Heart left ventricle (tissue), 16 donors: ENCODE data around the gene SGPL1. TPM values are rescaled to one million over a fixed set of nuclear protein-coding genes. Genes with fewer than 3 reads are reported as not detected.

Experiments used
- ATAC-seq, 4 donors: fragments of 200-7000 bp; cut with Tn5 transposase; one replicate each; pipeline ENCODE4 v1.9.1; 2020 to 2022; ENCODE audit warnings: moderate library complexity in 4 of 4, mild to moderate bottlenecking in 3 of 4, moderate number of reproducible peaks in 1 of 4
- DNase-seq, 5 donors: peaks; one replicate each; pipeline ENCODE4 v3.0.0-alpha.2; 2020
- H3K27ac ChIP-seq, 12 donors: fragments of 200-600 bp; sonication (generic) in 4 of 12; one replicate each; pipeline versions ENCODE4 v1.5.0 to v1.8.0; 2016 to 2022; ENCODE audit warnings: mild to moderate bottlenecking in 2 of 12
- H3K27me3 ChIP-seq, 9 donors: fragments of 200-600 bp; sonication (generic) in 2 of 9; one replicate each; pipeline versions ENCODE4 v1.5.1 to v1.8.0; 2016 to 2022; ENCODE audit warnings: mild to moderate bottlenecking in 3 of 9
- H3K36me3 ChIP-seq, 9 donors: fragments of 200-600 bp; sonication (generic) in 2 of 9; one replicate each; pipeline versions ENCODE4 v1.5.0 to v1.8.0; 2018 to 2022; ENCODE audit warnings: mild to moderate bottlenecking in 2 of 9
- H3K4me1 ChIP-seq, 12 donors: fragments of 200-600 bp; sonication (generic) in 4 of 12; one replicate each; pipeline versions ENCODE4 v1.5.0 to v1.8.0; 2016 to 2022; ENCODE audit warnings: mild to moderate bottlenecking in 3 of 12
- H3K4me3 ChIP-seq, 12 donors: fragments of 200-600 bp; sonication (generic) in 4 of 12; one replicate each; pipeline versions ENCODE4 v1.5.0 to v1.8.0; 2017 to 2022; ENCODE audit warnings: mild to moderate bottlenecking in 9 of 12, moderate library complexity in 4 of 12
- H3K9me3 ChIP-seq, 12 donors: fragments of 200-600 bp; sonication (generic) in 4 of 12; one replicate each; pipeline versions ENCODE4 v1.5.0 to v1.8.0; 2016 to 2022; ENCODE audit warnings: mild to moderate bottlenecking in 1 of 12
- POLR2A ChIP-seq, 2 donors: fragments of 450-650 bp; IDR thresholded peaks; one replicate each; pipeline ENCODE4 v1.6.1; 2017; ENCODE audit warnings: antibody characterized with exemption in 2 of 2, mild to moderate bottlenecking in 2 of 2, moderate library complexity in 2 of 2
- WGBS, 4 donors: extraction: QIAGEN DNeasy Blood & Tissue Kit in 2 of 4; methylation state at CpG; one replicate each; pipeline versions ENCODE4 v1.1.5 to v1.1.7; 2013 to 2018; 5-methylcytosine and 5-hydroxymethylcytosine counted together
- intact Hi-C, 10 donors: fragments of 100-400 bp; cut with DNase I; formaldehyde crosslinking; loops; one replicate each; pipeline versions ENCODE4 v1.11.1 to v1.14.2; 2022
- polyA plus RNA-seq, 2 donors: library from polyadenylated mRNA; stranded (reverse); fragments of 200-250 nt; gene quantifications; one replicate each; pipeline ENCODE4 v1.2.3, GENCODE V29; 2013
- total RNA-seq, 9 donors: library from RNA; depleted of rRNA in 2 of 9; stranded (reverse); fragments of >200 nt in 2 of 9; fragmentation: NEBNext Ultra II Directional in 3 of 9; extraction: Animal tissue kit (Norgen Biotek cat#: 25700) in 3 of 9; gene quantifications; one replicate each; pipeline versions ENCODE4 v1.1.0 to v1.2.4, GENCODE V29; 2016 to 2023
- TF ChIP-seq, protein P1 (sequence below), 12 donors: fragments of 200-600 bp; sonication (generic) in 4 of 12; IDR thresholded peaks; one replicate each; pipeline versions ENCODE4 v1.5.0 to v1.8.0; 2018 to 2022; ENCODE audit warnings: antibody characterized with exemption in 12 of 12, mild to moderate bottlenecking in 5 of 12
- donor health status: ischemic (EF 13 %, LVEDD 7.1; RV severe dilation, severe dysfunction).
- donor health status: healthy with polysubstance abuse.
- donor health status: DM: no; HTN: yes; CAD: no.
- donor health status: DM: no; HTN: no; CAD: no.
- donor health status: ischemic (EF 25% LVEDD 6.9; RV normal size, moderate dysfunction).
- donor health status: ischemic (EF 25% LVEDD 5.7; RV mildly dilated, moderate dysfunction).
- donor health status: healthy.
- donor health status: DM: yes; HTN: yes; CAD: no.
- donor health status: ischemic (EF 35%, LVEDD 5.7; RV mildly dilated, moderate dysfunction).
- donor health status: nonischemic (EF 11% LVEDD 7.7; RV severe dilation, severe dysfunction).
- donor health status: DM: yes; HTN: yes; CAD: no.
- donor health status: PGD.
- donor health status: ischemic (EF 29% LVEDD 5.4; RV normal size, mild dysfunction).
- donor health status: nonischemic (EF 23%, LVEDD 6.1; RV moderate dilation, normal function).

SGPL1 gene
- total and polyA plus RNA-seq, 11 donors: 2.9 to 32.3 (median 11.4) TPM

DNA sequence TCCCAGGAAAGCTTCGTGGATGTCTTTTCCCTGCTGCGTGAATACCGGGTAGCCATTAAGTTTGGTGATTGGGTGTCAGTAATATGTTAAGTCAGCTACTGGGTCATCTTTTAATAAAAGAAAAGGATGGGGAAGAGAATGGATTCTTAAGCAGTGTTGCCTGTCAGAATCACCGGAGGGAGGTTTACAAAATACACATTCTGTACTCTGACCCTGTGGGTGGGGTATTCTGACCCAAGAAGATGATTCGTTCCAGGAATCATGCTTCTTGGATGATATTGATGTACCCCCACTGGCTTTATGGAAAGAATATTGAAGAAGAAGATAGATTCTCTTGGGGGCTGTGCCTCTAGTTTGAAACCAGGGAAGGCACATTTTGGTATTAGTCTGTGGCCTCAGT lies 18.3 kb downstream of the SGPL1 start:
- DNase-seq (no peak), ATAC-seq (no peak)
- WGBS, 4 donors: 94 to 95% (median 94%) methylated on average over 5 of the region's 5 CpGs
- Histone ChIP-seq H3K4me1 (peaks cover 0 to 62% (median 5%) of the 10 kb centered on the region in 12 donors), H3K27ac (peak overlapping the region in 1 of 12 donors; percentile 18), H3K4me3 (no peak overlapping the region), H3K27me3 (no peaks in the 10 kb centered on the region), H3K36me3 (peaks cover 0 to 14% (median 0%) of the 10 kb centered on the region in 9 donors), H3K9me3 (peaks cover 0 to 11% (median 0%) of the 10 kb centered on the region in 12 donors)
- TF ChIP-seq, protein P1, sequence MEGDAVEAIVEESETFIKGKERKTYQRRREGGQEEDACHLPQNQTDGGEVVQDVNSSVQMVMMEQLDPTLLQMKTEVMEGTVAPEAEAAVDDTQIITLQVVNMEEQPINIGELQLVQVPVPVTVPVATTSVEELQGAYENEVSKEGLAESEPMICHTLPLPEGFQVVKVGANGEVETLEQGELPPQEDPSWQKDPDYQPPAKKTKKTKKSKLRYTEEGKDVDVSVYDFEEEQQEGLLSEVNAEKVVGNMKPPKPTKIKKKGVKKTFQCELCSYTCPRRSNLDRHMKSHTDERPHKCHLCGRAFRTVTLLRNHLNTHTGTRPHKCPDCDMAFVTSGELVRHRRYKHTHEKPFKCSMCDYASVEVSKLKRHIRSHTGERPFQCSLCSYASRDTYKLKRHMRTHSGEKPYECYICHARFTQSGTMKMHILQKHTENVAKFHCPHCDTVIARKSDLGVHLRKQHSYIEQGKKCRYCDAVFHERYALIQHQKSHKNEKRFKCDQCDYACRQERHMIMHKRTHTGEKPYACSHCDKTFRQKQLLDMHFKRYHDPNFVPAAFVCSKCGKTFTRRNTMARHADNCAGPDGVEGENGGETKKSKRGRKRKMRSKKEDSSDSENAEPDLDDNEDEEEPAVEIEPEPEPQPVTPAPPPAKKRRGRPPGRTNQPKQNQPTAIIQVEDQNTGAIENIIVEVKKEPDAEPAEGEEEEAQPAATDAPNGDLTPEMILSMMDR (IDR thresholded peaks at IDR 0.05): no peak
- TF ChIP-seq POLR2A (IDR thresholded peaks at IDR 0.05): no peak
- intact Hi-C loops: no loop called here

DNA sequence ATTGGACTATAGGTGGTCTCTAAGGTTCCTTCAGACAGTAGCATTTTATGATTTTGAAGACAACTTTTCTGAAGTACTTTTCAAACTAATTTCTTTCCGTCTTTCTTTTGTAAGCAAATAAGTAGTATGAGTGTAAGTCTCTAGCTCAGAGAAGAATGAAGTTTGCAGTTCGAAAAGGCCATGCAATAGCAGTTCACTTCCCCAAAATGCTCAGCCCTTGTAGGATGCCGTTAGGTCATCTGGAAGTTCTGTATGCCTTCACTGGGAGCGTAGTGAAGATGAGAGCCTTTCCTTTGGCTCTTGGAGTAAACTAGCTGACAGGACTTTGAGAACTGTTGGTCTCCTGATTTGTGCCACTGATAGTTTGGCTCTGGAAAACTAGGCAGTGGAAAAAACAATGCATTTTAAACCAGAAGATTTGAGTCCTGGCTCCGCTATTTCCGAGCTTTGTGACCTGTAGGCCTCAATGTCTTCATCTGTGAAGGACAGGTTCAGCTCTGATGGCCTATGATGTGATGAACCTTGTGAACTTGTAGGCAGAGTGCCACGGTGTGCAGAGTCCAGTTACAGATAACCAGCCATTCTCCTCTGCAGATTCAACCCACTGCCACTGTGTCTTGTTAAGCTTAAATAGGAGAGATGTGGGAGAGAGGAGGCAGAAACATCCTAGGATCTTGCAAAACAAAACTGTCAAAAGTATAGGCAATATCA lies 18.8 kb downstream of the SGPL1 start:
- Histone ChIP-seq H3K4me3 (no peak overlapping the region), H3K27me3 (no peaks in the 10 kb centered on the region), H3K9me3 (peaks cover 0 to 11% (median 0%) of the 10 kb centered on the region in 12 donors), H3K4me1 (peaks cover 0 to 60% (median 5%) of the 10 kb centered on the region in 12 donors), H3K36me3 (peaks cover 0 to 19% (median 0%) of the 10 kb centered on the region in 9 donors), H3K27ac (peak overlapping the region in 1 of 12 donors; percentile 18)
- DNase-seq (no peak), ATAC-seq (no peak)
- 82 to 91% (median 89%) methylated on average over 7 of the region's 7 CpGs for WGBS, 4 donors
- TF ChIP-seq, protein P1 (IDR thresholded peaks at IDR 0.05): no peak
- no peak for TF ChIP-seq POLR2A (IDR thresholded peaks at IDR 0.05)
- intact Hi-C loops: no loop called here

DNA sequence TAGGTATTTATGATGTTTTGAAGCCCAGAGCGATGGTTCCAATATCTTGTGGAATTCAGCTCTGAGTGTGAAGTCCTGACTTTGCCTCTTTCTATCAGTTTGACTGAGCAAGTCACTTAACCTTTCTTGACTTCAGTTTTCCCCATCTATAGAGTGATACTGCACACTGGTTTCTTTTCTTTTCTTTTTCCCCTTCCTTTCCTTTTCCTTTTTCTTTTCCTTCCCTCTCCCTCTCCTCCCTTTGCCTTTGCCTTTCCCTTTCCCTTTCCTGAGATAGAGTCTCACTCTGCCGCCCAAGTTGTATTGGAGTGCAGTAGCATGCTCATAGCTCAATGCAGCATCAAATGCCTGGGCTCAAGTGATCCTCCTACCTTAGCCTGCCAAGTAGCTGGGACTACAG lies 20.6 kb downstream of the SGPL1 start:
- no peak for TF ChIP-seq POLR2A (IDR thresholded peaks at IDR 0.05)
- TF ChIP-seq, protein P1 (IDR thresholded peaks at IDR 0.05): no peak
- 91 to 97% (median 94%) methylated on average over 2 of the region's 2 CpGs for WGBS, 4 donors
- Histone ChIP-seq H3K36me3 (peaks cover 0 to 24% (median 0%) of the 10 kb centered on the region in 9 donors), H3K27me3 (no peaks in the 10 kb centered on the region), H3K4me3 (no peak overlapping the region), H3K9me3 (peaks cover 0 to 11% (median 0%) of the 10 kb centered on the region in 12 donors), H3K4me1 (peaks cover 0 to 50% (median 4%) of the 10 kb centered on the region in 12 donors), H3K27ac (no peak overlapping the region)
- intact Hi-C loops: no loop called here
- ATAC-seq: no peak
- DNase-seq: no peak

DNA sequence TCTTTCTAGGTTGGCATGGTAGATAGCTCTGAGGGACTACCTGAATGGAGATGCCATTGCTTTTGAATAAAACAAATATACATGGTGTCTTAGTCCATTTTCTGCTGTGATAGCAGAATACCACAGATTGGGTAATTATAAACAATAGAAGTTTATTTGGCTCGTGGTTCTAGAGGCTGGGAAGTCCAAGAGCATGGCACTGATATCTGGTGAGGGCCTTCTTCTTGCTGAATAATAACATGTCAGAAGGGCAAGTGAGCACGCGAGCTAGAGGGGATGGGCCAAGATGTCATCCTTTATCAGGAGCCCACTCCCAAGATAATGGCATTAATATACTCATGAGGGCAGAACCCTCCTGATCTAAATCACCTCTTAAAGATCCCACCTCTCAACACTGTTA lies 21.9 kb downstream of the SGPL1 start:
- peaks cover 0 to 39% (median 3%) of the 10 kb centered on the region in 12 donors for H3K4me1 ChIP-seq
- no peaks in the 10 kb centered on the region for H3K27me3 ChIP-seq
- intact Hi-C loops: no loop called here
- no peak overlapping the region for H3K27ac ChIP-seq
- H3K4me3 ChIP-seq: no peak overlapping the region
- 98 to 100% (median 98%) methylated on average over 3 of the region's 3 CpGs for WGBS, 4 donors
- TF ChIP-seq, protein P1 (IDR thresholded peaks at IDR 0.05): no peak
- no peak for TF ChIP-seq POLR2A (IDR thresholded peaks at IDR 0.05)
- DNase-seq (no peak), ATAC-seq (no peak)
- peaks cover 0 to 24% (median 0%) of the 10 kb centered on the region in 9 donors for H3K36me3 ChIP-seq
- peaks cover 0 to 11% (median 0%) of the 10 kb centered on the region in 12 donors for H3K9me3 ChIP-seq
